NCI-H2227 treated with DMSO at 0.1 percent for 48 hours (cell line): Measurements from ENCODE around the gene SH3BP5.

Experiments used
- DNase-seq: peaks from one replicate; lab custom pipeline; 2025; lab: John Stamatoyannopoulos, UW

The SH3BP5 gene

DNA sequence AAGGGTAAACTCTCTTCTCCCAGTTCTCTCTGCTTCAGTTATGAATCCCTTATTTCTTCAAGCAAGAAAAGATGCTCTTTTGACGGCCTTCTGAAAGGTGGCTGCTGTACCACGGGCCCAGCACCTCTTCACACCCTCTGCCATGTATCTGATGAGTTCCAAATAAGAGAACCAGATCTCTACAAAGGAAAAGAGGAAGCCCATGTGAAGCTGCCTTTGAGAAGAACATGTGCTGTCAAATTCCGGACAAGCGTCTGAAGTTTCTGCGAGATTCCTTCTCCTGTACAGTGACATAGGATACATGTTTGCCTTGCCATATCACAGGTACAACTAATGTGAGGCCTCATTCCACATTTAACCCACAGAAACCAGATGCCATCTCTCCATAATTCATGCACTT is 59.2 kb downstream of the SH3BP5 start:
- no peak for DNase-seq

DNA sequence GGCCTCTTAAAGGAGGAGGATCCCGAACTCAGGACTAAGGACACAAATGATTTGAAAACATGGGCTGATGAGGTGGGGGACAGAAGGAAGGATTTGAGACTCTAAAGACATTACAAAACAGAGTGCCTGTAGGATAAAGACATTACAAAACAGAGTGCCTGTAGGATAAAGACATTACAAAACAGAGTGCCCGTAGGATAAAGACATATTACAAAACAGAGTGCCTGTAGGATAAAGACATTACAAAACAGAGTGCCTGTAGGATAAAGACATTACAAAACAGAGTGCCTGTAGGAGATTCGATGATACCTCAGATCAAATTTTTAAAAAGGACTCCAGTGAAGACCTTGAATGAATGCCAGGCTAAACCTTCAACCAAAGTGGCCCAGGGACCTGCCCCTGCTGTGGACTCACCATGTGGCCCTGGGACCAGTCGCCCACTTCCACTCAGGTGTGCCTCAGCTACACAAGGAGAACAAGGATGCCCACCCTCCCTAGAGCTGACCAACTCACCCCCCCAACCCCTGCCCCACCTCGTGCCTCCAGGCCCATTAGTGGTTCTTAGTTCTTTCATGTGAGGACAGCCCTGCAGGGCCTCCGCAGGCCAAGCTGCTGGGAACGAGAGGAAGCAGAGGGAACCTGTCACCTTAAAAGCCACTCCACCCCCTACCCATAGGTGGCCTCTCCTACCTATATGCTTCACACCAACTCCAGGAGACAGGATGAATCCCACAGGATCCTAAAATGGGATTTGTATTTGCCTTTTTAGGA is 59.8 kb downstream of the SH3BP5 start:
- DNase-seq: no peak

DNA sequence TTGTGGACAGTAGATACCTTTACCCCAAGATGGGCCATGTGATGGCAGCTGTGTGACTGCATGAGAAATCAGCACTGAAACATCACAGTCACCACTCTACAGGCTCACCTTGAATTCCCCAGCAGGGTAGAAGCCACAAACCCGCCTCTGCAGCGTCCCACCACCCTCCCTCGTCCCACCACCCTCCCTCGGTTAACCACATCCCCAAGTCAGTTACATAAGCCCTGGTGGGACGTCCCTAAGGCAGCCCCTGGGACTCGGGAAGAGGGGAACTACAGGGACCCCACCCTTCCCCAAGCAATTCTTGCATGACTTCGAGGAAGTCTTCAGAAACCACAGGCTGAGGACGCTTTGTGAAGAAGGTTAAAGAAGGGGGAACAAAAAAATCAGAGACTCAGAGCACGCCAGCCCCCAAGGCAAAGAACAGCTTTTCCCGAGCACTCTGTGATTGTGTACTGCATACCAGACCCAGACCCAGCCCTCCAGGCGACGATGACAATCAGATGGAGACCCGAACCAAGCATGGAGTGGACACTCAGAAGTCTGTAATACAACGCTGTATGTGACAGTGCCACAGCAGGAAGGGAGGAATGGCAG is 60.5 kb downstream of the SH3BP5 start:
- no peak for DNase-seq

DNA sequence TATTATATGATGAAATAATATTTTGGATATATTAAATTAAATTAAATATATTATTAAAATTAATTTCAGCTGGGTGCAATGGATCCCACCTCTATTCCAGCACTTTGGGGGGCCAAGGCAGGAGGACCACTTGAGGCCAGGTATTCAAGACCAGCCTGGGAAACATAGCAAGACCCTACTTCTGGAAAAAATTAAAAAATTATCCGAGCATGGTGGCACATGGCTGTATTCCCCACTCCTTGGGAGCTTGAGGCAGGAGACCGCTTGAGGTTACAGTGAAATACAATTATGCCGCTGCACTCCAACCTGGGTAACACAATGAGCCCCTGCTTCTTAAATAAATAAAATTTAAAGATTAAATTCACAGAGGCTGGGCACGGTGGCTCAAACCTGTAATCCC is 61.4 kb downstream of the SH3BP5 start:
- DNase-seq: no peak

DNA sequence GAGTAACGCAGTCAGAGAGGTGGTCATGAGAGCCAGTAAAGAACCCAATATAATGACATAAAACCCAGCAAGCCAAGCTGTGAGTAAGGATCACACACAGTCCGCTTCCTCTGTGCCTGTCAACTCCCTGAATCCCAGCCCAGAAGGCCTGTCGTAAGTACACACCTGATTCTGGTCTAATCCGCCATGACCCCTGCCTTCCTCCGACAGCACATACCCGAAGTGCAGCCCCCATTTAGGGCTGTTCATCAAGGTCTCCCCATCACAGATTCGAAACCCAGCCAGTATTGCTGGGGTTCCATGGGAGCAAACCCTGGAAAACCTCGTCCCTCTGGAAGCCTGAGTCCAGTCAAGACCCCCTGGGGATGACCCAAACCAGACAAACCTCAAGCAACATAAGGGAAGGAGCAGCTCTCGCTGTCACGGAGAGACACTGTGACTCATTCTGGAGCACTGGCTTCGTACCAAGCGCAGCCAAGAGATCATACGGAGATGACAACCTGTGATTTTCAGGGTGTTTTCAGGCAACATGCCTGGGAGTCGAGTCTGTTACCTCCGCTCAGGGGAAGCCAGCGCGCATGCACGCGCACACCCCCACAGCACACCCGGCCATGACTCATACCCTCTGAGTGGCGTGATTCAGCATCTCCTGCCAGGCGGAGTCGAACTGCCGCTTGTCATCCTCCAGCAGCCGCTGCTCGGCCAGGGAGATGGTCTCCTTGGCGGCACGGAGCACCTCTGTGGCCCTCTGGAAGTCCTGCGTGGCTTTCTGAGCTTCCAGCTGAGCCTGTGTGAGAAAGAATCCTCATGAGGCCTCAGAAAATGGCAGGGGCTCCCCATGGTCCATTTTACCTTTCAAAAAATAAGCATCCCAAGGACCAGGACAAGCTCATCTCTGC is 63.0 kb downstream of the SH3BP5 start:
- peak; percentile 69 for DNase-seq

DNA sequence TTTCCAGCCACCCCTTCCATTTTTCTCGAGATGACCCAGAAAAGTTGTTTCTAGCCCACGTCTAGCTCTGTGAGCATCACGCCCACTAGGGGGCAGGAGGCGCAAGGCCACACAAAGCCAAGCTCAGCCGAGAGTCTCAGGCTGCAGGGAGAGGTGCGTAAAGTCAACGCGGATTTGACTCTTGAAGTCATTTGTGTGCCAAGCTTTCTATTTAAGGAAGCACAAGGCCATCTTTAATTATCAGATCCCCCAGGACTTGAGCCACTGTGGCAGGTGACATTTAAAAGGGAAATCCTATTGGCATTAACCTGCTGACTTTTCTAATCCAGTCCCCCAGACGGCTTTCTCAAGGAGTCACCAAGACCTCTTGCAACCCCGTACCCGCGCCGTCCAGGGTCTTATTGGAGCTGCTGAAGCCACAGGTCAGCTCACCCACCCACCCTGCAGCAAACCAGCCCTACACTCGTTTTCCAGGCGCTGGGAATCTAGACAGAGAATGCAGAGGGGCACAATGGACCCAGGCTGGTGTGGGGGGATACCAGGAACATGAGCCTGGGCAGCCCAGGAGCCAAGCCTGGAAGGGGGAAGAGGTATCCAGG is 64.3 kb downstream of the SH3BP5 start:
- DNase-seq: peak; percentile 41

DNA sequence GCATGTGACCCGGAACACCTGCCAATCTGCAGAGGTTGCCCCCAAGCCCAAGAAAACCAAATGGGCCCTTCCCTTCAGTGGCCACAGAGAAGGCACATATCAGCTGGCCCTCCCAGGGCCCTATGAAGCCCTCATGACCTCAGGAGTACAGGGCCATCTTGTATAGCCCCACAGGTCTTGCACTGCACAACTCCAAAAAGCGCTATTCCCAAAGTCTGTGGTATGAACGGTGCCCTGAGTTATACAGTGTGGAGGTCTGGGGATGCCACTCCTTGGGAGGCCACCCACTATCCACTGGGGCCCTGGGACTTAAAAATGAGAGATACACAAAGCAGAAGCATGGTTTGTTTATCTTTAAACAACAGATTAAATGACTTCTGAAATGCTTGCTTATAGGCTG is 64.9 kb downstream of the SH3BP5 start:
- DNase-seq: no peak

DNA sequence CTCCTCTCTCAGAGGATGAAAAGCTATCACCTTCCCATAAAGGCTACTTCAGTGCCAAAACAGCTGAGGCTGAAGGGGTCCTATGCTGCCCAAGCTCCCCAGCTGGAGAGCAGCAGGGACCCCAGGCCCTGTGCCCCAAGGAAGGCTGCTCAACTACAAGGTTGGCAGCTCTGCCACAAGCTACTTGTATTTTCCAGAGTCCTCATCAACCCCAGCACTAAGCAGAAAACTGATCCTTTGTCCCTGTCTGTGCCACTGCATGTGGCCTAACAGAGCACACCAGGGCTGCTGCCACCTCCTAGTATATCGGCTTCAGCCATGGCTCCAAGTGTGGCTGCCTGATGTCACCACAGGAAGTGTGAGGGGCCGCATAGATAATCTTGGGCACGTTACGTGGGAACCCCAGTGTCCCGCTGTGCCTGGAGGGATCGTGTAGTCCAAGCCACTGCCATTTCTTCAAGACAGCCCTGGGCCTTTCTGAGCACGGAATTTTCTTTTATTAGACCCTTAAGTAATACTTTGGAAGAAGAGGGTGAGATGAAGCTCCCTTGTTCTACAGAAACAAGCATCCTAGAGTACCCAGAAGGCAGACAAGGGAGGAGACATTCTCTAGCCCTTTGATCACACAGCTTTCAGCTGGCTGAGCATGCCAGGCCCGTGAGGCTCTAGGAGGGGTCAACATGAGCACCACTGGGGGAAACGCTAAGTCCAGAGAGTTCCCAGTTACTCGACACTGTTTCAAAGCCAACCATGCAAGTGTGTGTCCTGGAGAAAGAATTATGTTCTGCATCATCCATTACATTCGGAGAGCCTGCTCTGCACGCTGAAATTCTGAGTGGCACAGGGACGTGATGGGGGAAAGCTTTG is 65.6 kb downstream of the SH3BP5 start:
- DNase-seq: no peak

DNA sequence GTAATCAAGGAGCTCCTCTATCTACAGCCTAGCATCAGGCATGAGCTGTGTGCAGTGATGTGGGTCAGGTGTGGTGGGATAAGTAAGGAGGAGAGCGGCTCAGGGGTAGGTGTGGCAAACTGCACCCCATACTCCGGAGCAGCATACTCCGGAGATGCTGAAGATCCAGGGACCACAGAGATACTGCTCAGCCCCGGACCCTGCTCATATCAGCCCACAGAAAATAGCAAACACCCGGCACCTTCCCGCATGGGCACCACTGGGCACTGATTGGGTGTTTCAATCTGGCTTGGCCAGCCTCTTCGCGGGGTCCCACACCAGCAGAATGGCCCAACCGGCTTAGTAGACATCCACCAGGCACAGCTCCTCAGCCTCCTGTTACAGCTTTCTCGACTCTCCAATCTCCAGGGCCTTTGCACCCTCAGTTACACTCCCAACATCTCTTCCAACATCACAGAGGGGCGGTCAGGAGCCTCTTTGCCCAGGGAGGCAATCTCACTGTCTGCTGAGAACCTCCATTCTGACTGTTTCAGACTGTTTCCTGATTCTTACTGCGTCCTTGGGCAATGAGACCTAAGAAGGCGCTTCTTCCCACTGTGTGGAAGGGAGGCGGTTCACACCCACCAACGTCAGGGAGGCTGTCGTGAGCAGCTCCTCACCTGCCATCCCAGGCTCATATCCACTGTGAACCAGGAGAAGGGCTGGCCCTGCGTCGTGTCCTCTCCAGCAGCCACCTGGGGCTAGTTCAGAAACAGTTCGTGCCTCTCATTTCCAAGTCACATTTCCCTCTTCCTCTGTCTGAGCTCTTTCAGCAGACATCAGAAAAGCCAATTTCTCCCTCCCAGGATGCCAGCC is 66.5 kb downstream of the SH3BP5 start:
- no peak for DNase-seq

DNA sequence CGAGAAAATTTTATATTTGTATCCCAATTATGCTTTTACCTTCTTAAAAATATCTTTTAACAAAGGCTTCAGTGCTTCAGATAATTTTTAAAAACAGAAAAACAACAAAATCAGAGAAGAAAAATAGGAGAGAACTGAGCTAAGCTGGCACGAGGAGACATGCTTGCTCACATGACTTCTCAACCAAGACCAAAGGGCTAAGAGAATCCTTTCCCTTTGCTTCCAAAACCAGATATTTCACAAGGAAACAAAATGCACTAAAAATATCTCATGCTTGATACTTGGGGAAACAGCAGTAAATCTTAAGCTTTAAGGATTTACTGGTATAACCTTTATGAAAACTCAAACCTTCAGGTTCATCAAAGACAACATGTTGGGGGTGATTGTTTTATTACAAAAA is 67.9 kb downstream of the SH3BP5 start:
- no peak for DNase-seq

DNA sequence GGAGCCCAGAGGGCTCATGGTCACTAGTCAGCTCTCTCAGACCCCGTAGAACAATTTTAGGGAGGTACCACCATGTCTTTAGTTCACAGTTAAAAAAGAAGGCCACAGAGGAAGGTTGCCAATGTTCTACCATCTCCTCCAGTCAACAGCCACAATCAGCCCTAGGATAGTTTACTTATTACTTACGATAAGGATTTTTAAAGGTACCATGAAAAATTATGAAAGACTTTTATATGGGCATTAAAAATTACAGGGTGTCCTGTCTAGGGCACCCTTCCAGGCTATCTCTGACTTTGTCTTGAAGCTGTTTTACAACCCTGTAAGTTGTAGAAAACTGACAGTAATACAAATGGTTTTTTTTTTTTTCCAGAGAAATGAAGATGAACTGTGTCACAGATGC is 68.5 kb downstream of the SH3BP5 start:
- no peak for DNase-seq

DNA sequence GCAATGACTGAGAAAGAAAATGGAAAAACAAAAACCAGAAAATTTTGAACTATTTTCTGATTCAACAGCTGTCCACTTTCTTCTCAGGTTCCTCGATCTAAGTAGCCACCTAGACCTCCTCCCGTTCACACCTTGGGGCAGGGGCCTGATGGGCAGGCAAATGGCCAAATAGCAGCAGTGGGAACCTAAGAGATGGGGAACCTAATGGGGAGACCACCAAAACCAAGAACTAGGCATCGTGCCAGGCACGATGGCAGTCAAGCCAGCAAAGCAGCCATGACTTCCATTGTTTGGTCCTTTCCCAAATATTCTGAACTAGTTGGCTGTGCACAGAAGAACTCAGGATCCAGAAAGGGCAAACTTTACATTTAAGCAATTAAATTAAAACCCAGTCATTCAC is 69.3 kb downstream of the SH3BP5 start:
- no peak for DNase-seq

DNA sequence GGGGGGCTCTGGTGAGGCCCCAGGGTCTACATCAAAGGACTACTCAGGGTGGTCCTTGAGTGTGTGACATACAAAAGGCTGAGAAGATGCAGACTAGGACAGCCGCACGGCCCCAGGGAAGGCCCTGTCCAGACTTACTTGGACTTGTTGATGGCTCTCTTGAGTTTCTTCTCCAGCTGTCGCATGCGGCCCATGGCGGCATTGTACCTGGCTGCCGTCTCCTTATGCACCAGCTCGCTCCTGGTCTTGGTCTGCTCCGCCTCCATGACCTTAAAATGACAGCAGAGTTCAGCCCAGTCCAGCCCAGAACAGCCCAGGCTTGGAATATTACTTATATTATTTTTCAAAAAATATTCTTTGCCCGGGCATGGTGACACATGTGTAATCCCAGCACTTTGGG is 70.4 kb downstream of the SH3BP5 start:
- no peak for DNase-seq

DNA sequence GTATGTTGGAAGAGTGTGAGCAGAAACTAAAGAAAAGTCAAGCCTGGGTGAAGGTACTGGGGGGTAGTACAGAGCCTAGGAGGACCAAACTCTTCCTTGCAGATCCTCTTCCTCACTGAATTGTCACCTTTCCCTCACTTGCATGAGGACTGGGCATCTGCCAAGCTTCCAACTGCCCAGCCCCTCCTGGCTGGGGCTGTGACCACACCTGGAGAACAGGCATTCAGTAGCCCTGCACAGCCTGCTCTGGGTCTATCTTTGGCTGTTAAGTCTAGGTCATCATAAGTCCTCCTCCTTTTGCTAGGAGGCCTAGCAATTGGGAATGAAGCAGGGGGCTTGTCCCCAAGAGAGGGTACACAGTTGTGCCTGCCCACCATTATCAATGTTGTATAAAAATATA is 71.1 kb downstream of the SH3BP5 start:
- DNase-seq: no peak

DNA sequence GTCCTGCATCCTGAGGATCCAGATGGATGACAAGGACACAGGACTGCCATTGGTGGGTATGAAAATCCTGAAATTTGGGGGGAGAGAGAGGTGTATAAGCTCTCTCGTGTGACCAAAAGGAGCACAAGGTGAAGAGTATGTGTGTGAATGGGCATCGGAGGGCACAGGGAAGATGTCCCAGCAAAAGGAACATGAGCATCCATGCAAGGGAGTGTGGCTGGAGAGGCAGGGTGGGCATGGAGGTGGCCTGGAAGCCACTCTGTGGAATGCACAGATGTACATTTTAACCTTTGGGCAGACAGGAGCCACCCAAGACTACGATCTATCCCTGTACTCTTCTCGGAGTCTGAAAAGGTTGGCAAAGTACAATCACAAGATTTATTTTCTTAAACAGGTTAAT is 71.9 kb downstream of the SH3BP5 start:
- no peak for DNase-seq

DNA sequence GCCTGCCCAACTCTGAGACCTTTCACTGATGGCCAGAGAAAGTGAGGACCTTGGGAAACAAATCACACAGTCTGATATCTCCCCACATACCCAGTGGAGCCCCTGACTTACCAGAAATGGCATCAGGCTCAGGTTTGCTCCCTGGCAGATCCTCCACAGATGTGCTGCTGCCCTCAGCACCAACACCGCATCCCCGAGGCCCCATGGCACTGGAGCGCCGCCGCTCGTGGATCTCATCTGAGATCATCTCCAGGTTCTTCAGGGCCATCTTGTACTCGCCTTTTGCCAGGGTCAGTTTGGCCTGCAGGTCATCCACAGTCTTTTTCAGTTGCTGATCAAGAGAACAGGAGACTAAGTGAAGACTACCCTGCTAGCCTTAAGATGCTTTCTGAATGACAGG is 73.7 kb downstream of the SH3BP5 start:
- no peak for DNase-seq

DNA sequence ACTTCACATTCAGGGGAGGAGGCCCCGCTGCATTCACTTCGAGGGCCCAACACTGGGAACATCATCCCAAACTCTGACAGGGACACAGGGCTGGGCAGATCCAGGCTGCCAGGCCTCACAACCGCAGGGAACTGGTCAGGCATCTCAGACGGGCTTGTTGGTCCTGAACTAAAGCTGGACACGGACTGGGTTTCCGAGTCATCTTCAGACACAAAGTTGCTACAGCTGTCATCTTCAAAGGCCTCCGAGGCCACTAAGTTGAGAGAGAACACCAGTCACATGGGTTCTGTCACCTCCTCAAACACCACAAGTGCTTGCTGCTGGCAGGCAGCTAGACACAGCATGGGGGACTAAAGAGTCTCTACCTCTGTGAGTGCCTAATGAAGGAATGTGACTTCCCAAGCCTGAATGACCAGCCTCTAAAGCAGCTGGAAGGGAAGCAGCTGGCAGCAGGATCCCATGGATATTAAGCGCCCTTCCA is 75.5 kb downstream of the SH3BP5 start:
- DNase-seq: no peak

DNA sequence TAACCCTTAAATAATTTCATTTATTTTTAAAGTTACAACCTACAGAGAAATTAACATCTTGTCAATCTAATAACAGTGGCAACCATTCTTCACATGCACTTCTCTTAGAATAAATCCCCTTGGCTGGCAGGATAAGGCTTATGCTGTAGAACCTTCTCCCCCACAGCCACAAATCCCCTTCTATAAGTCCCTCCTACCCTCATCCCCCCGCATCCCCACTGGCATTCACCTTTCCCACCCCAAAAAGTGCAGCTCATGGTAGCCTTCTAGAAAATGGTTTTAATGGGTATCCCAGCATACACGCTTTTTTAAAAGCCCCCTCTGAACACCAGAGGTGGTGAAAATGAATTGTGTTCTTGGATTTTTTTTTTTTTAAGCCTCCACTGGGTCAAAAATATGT is 77.2 kb downstream of the SH3BP5 start:
- DNase-seq: no peak

DNA sequence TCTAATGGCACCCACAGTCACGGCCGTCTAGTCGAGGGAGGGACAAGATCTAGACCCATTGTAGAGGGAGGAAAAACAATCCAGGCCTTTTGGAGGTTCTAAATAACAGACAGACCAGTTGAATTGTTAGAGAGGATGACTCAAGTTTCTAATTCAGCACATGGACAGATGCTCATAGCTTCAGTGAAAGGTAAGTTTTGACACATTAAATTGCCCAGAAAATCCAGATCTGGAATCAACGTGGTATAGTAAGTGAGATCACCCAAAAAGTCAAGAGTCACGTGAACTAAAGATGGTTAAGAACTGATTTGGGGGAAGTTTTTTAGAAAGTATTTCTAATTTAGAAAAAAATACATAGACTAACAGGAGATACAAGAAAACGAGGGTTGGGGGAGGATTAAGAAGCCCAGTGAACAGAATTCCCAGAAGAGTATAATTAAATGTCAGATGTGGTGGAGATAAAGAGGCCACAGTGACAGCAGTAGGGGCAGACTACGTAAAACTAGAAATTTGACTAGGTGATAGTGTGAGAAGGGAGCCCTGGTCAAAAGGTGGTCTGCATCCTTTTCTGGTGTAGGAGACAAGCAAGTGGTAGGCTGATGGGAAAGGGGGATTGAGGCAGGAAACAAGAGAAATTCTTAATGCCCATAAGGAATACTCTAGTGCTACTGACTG is 79.2 kb downstream of the SH3BP5 start:
- no peak for DNase-seq

DNA sequence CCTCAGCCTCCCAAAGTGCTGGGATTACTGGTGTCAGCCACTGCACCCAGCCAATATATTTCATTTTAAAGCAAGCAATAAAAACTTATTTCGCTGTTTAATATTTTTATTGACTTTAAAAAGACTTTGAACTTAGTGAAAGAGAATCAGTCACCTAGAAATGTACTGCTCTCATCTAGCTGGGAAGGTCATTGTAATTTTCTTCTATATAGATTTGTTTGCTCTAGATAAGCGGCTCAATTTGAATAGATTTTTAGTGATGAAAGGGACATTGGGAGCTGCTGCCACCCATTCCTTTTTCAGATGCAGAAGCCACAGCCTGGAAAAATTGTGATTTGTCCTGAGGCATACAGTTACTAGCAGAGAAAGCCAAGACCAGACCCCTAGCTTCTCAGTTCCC is 86.2 kb downstream of the SH3BP5 start:
- no peak for DNase-seq
